ENCODE data around the gene PSENEN.

Gene PSENEN

DNA sequence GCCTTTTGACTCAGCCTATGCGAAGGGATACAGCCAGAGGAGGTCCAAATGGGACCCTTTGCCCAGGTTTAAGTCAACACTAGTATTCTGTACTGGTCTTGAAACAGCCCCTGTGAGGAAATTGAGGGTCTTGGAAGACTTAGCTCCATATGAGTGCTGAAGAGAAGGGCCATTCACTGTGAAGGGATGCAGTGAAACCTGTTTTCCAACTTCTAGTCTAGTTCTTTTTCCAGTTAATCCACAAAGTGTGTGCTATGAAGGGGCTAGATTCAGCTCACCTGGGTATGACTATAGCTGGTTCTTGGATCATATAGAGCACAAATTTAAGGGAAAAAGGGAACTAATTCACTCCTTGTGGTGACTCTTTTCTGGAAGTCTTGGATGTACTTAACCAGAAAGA is 37.1 kb upstream of the PSENEN start:
- TF ChIP-seq, protein P1, sequence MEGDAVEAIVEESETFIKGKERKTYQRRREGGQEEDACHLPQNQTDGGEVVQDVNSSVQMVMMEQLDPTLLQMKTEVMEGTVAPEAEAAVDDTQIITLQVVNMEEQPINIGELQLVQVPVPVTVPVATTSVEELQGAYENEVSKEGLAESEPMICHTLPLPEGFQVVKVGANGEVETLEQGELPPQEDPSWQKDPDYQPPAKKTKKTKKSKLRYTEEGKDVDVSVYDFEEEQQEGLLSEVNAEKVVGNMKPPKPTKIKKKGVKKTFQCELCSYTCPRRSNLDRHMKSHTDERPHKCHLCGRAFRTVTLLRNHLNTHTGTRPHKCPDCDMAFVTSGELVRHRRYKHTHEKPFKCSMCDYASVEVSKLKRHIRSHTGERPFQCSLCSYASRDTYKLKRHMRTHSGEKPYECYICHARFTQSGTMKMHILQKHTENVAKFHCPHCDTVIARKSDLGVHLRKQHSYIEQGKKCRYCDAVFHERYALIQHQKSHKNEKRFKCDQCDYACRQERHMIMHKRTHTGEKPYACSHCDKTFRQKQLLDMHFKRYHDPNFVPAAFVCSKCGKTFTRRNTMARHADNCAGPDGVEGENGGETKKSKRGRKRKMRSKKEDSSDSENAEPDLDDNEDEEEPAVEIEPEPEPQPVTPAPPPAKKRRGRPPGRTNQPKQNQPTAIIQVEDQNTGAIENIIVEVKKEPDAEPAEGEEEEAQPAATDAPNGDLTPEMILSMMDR (IDR thresholded peaks at IDR 0.05; ENCODE audit: low read depth, low read length, missing control alignments), result no peak
- in situ Hi-C loops (cut with HindIII; ENCODE audit: low sequenced_read_pairs), result no loop called here
- H3K4me3 ChIP-seq (ENCODE audit: low read depth, low read length), result no peak overlapping the region
- no peak for DNase-seq (ENCODE audit: low read depth)

DNA sequence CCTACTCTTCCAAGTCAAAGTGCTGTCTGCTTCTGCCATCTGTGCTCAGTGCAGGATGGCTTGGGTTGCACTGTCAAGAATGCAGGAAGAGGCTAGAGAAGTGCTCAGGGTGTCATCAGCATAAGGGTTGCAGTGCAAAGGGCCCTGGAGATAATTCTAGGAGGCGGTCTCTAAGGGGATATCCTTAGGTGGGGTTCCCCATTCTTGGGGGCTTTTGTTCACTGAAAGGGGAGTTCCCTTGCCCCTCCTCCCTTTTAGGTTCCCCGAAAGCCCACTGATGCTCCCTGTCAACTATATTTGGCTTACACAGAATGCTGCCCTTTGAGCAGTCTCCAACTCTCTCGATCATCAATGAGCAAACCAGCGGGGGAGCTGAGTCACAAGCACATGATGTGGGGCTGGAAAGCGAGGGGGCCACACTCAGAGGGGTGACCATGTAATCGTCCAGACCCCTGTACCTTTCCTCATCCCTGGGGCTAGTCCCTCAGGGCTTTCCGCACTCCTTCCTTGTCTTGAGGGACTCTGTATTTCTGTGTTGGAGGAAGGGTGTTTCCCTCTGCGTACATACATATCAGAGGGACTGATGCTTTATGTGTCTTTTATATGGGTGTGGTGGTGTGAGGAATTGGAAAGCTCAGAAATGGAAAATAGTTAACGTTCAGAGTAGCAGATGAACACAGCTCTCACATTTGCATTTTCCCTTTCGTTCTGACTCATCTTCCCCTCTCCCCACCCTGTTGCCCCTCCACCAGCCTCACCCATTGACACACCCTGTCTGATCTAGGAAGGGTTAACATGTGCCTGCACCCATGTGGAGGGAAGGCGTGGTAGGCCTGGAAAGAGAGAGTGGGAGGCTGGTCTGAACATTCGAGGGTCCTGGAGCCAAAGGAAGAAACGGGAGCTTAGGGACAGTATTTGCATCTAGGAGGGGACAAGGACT is 34.4 kb upstream of the PSENEN start:
- no peak for DNase-seq (ENCODE audit: low read depth)
- in situ Hi-C loops (cut with HindIII; ENCODE audit: low sequenced_read_pairs), result no loop called here
- TF ChIP-seq, protein P1 (IDR thresholded peaks at IDR 0.05; ENCODE audit: low read depth, low read length, missing control alignments), result no peak
- H3K4me3 ChIP-seq (ENCODE audit: low read depth, low read length), result no peak overlapping the region

DNA sequence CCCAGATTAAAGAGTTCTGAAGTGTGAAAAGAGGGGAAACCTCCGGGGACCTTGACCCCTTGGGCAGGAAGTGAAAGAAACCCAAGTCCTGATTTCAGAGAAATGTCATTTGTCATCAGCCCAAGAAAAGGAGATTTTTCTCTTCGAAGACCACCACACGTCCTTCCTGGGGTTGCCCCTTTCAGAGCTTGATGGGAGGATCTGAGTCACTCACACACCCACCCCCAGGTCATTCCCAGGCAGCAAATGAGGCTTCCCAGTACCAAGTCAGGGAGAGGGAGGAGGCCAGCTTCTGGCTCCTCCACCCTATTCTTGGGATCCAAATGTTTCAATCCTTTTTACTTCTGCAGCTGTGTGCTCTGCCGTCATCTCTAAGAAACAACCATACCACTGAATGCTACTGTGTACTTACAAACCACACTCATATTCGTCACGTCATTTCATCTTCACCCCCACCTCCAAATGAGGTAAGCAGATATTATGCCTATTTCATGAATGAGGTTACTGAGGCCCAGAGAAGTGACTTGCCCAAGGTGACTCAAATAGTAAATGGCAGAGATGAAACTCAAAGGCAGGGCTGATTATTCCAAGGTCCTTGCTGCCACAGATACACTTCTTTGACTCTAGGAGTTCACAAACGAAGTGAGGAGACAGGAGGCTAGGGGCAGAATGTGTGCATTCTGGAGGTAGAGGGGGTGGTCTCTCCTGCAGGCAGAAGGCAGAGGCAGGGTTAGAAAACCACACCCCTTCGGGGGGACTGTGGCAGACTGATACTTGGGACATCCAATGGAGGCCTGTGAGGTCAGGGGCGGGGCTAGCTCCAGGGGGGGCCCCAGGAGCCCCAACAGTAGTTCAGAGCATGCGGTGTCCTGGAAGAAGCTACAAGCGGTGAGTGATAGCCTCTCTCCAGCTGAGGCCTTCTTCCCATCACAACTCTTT is 32.6 kb upstream of the PSENEN start:
- TF ChIP-seq, protein P1 (IDR thresholded peaks at IDR 0.05; ENCODE audit: low read depth, low read length, missing control alignments), result no peak
- in situ Hi-C loops (cut with HindIII; ENCODE audit: low sequenced_read_pairs), result no loop called here
- no peak for DNase-seq (ENCODE audit: low read depth)
- no peak overlapping the region for H3K4me3 ChIP-seq (ENCODE audit: low read depth, low read length)

DNA sequence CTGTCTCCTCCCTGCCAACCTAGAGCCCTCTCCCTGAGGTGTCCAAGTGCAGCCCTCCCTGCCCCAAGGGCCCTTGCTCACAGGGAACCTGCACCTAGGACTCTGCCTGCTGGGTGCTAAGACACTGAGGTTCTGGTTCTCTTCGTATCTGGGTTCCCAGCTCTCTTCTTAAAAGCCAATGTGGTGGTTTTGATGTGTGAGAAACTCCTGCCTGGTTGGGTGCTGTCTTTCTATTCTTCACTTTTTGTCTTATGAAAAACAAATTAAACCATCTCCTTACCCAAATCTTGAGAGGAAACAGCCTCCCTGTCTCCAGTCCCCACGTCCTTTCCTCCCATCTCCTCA is 32.0 kb upstream of the PSENEN start:
- H3K4me3 ChIP-seq (ENCODE audit: low read depth, low read length), result no peak overlapping the region
- DNase-seq (ENCODE audit: low read depth), result no peak
- in situ Hi-C loops (cut with HindIII; ENCODE audit: low sequenced_read_pairs), result no loop called here
- TF ChIP-seq, protein P1 (IDR thresholded peaks at IDR 0.05; ENCODE audit: low read depth, low read length, missing control alignments), result no peak

DNA sequence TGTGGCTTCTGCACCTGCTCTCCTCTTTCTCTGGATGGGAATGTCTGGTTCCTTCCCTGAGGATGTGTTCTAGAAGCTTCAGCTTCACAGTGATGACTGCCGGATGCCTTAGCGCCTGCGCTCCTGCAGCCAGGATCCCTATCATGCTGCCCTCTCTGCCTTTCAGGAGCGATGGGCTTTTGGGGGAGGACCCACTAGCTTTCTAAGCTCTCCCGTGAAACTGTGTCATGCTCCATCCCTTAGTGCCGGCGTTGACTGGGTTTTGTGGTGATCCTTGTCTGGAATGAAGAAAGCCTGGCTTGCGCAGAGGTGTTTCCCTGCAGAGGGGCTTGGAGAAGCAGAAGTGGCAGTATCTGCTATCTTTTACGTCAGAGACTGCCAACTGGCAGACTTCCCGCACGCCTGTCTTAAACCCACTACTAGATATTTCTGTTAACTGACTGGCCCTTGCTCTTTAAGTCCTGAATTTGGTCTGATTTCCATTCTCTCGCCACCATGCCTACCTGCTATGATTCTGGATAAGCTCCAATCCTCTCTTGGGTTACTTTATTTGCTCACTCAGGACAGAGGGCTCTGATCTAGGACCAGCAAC is 31.5 kb upstream of the PSENEN start:
- no peak for DNase-seq (ENCODE audit: low read depth)
- TF ChIP-seq, protein P1 (IDR thresholded peaks at IDR 0.05; ENCODE audit: low read depth, low read length, missing control alignments), result no peak
- in situ Hi-C loops (cut with HindIII; ENCODE audit: low sequenced_read_pairs), result no loop called here
- no peak overlapping the region for H3K4me3 ChIP-seq (ENCODE audit: low read depth, low read length)

Data from astrocyte of the cerebellum (primary cell).